H9 (cell line): ENCODE data around the gene CRIP2. TPM values are rescaled to one million over a fixed set of nuclear protein-coding genes. Genes with fewer than 3 reads are reported as not detected.

ENCODE experiments used
- DNase-seq: peaks from one replicate; pipeline ENCODE4 v3.0.0-alpha.2; 2017
- H2AFZ ChIP-seq: one replicate; pipeline ENCODE4 v1.6.1; 2013; ENCODE audit warnings: mild to moderate bottlenecking, low read length, control low read depth, moderate library complexity
- H2AK5ac ChIP-seq: 2 replicates; pipeline ENCODE4 v1.6.1; 2013; ENCODE audit warnings: low read length, control low read depth, mixed read lengths; ENCODE audit not compliant: insufficient read length
- H2BK120ac ChIP-seq: one replicate; pipeline ENCODE4 v1.6.1; 2013; ENCODE audit warnings: low read depth, mild to moderate bottlenecking, low read length, control low read depth, inconsistent platforms; ENCODE audit not compliant: poor library complexity, severe bottlenecking
- H2BK12ac ChIP-seq: 2 replicates; pipeline ENCODE4 v1.6.1; 2013; ENCODE audit warnings: low read length, control low read depth, mixed read lengths, low read depth; ENCODE audit not compliant: insufficient read length
- H2BK15ac ChIP-seq: 2 replicates; pipeline ENCODE4 v1.6.1; 2013; ENCODE audit warnings: low read depth, low read length, control low read depth
- H2BK20ac ChIP-seq: one replicate; pipeline ENCODE4 v1.6.1; 2013; ENCODE audit warnings: low read depth, mild to moderate bottlenecking, low read length, control low read depth, inconsistent platforms; ENCODE audit not compliant: poor library complexity, severe bottlenecking
- H2BK5ac ChIP-seq: 2 replicates; pipeline ENCODE4 v1.6.1; 2013; ENCODE audit warnings: low read length, control low read depth, mixed read lengths; ENCODE audit not compliant: insufficient read length
- H3K14ac ChIP-seq: 2 replicates; pipeline ENCODE4 v1.6.1; 2013; ENCODE audit warnings: low read length, control low read depth; ENCODE audit not compliant: insufficient read depth
- H3K18ac ChIP-seq: 2 replicates; pipeline ENCODE4 v1.6.1; 2013; ENCODE audit warnings: low read depth, mild to moderate bottlenecking, mixed read lengths, low read length, control low read depth; ENCODE audit not compliant: insufficient read length
- H3K23ac ChIP-seq: 2 replicates; pipeline ENCODE4 v1.6.1; 2013; ENCODE audit warnings: low read length, control low read depth, mixed read lengths, low read depth; ENCODE audit not compliant: insufficient read length
- H3K23me2 ChIP-seq: 2 replicates; pipeline ENCODE4 v1.6.1; 2013; ENCODE audit warnings: low read depth, mild to moderate bottlenecking, mixed read lengths, low read length, control low read depth; ENCODE audit not compliant: insufficient read length, poor library complexity, severe bottlenecking
- H3K27ac ChIP-seq: 2 replicates; pipeline ENCODE4 v1.5.1; 2013; ENCODE audit warnings: low read length, control low read depth, mixed read lengths, low read depth; ENCODE audit not compliant: insufficient read length
- H3K27me3 ChIP-seq: 2 replicates; pipeline ENCODE4 v1.6.1; 2013; ENCODE audit warnings: low read length, control low read depth, inconsistent platforms; ENCODE audit not compliant: insufficient read depth
- H3K4ac ChIP-seq: 2 replicates; pipeline ENCODE4 v1.6.1; 2013; ENCODE audit warnings: low read depth, mild to moderate bottlenecking, control low read depth, inconsistent platforms, low read length, moderate library complexity
- H3K4me1 ChIP-seq: 2 replicates; pipeline ENCODE4 v1.6.1; 2013; ENCODE audit warnings: low read length, control low read depth, inconsistent platforms; ENCODE audit not compliant: insufficient read depth
- H3K4me2 ChIP-seq: 2 replicates; pipeline ENCODE4 v1.6.1; 2013; ENCODE audit warnings: low read length, control low read depth, mixed read lengths; ENCODE audit not compliant: insufficient read length, insufficient read depth
- H3K56ac ChIP-seq: 2 replicates; pipeline ENCODE4 v1.6.1; 2013; ENCODE audit warnings: low read depth, mild to moderate bottlenecking, mixed read lengths, low read length, control low read depth; ENCODE audit not compliant: insufficient read length
- H3K79me1 ChIP-seq: 2 replicates; pipeline ENCODE4 v1.6.1; 2013; ENCODE audit warnings: low read depth, mild to moderate bottlenecking, moderate library complexity, low read length, control low read depth, inconsistent platforms; ENCODE audit not compliant: insufficient read depth, poor library complexity, severe bottlenecking
- H3K79me2 ChIP-seq: 2 replicates; pipeline ENCODE4 v1.6.1; 2013; ENCODE audit warnings: low read length, control low read depth, inconsistent platforms; ENCODE audit not compliant: insufficient read depth
- H3K9ac ChIP-seq: 2 replicates; pipeline ENCODE4 v1.6.1; 2013; ENCODE audit warnings: low read length, control low read depth, mixed read lengths; ENCODE audit not compliant: insufficient read length; ENCODE audit errors: extremely low read depth
- H3K9me3 ChIP-seq: one replicate; pipeline ENCODE4 v1.6.1; 2013; ENCODE audit warnings: low read depth, low read length, inconsistent platforms; ENCODE audit not compliant: control insufficient read depth
- H3T11ph ChIP-seq: one replicate; pipeline ENCODE4 v1.6.1; 2013; ENCODE audit warnings: mild to moderate bottlenecking, low read length, control low read depth, inconsistent platforms
- H4K20me1 ChIP-seq: one replicate; pipeline ENCODE4 v1.6.1; 2013; ENCODE audit not compliant: control insufficient read depth, insufficient read length, insufficient read depth
- H4K5ac ChIP-seq: 2 replicates; pipeline ENCODE4 v1.6.1; 2013; ENCODE audit warnings: low read depth, mild to moderate bottlenecking, mixed read lengths, low read length, control low read depth; ENCODE audit not compliant: insufficient read length
- H4K8ac ChIP-seq: replicated peaks from 2 replicates; pipeline ENCODE4 v1.6.1; 2013; ENCODE audit warnings: low read length, control low read depth, mixed read lengths, low read depth; ENCODE audit not compliant: insufficient read length
- H4K91ac ChIP-seq: 2 replicates; pipeline ENCODE4 v1.6.1; 2013; ENCODE audit warnings: low read depth, mild to moderate bottlenecking, moderate library complexity, mixed read lengths, low read length, control low read depth; ENCODE audit not compliant: insufficient read length
- H3K27ac Mint-ChIP-seq, 3 experiments: 2 replicates in 2 of 3; 3 replicates in 1 of 3; pipeline ENCODE4 v1.8.0; 2020 to 2021; ENCODE audit warnings: mixed read lengths in 3 of 3, mild to moderate bottlenecking in 1 of 3, moderate library complexity in 1 of 3
- H3K27me3 Mint-ChIP-seq: 2 replicates; pipeline ENCODE4 v1.8.0; 2021; ENCODE audit warnings: low read depth, mild to moderate bottlenecking, moderate library complexity, mixed read lengths
- H3K36me3 Mint-ChIP-seq, 3 experiments: 2 replicates in 2 of 3; 3 replicates in 1 of 3; pipeline ENCODE4 v1.8.0; 2020 to 2021; ENCODE audit warnings: low read depth in 3 of 3, mixed read lengths in 3 of 3; ENCODE audit not compliant: insufficient read depth in 1 of 3
- H3K4me1 Mint-ChIP-seq, 2 experiments: 2 replicates each; pipeline ENCODE4 v1.8.0; 2020; ENCODE audit warnings: mixed read lengths in 2 of 2
- H3K4me3 Mint-ChIP-seq, 2 experiments: 2 replicates in 1 of 2; 3 replicates in 1 of 2; pipeline ENCODE4 v1.8.0; 2020 to 2021; ENCODE audit warnings: mild to moderate bottlenecking in 2 of 2, mixed read lengths in 2 of 2, moderate library complexity in 1 of 2
- H3K9me3 Mint-ChIP-seq, 2 experiments: 2 replicates in 1 of 2; 3 replicates in 1 of 2; pipeline ENCODE4 v1.8.0; 2020; ENCODE audit warnings: mild to moderate bottlenecking in 2 of 2, mixed read lengths in 2 of 2, moderate library complexity in 1 of 2
- CTCF ChIP-seq: fragments of 200-600 bp; sonication (generic); conservative IDR thresholded peaks from 3 replicates; pipeline ENCODE4 v1.8.0; 2021; ENCODE audit warnings: antibody characterized with exemption, mild to moderate bottlenecking
- WGBS: extraction: QIAGEN DNeasy Blood & Tissue Kit; methylation state at CpG from one replicate; pipeline ENCODE4 v1.1.7; 2013; ENCODE audit warnings: missing lambda C conversion rate, low lambda C conversion rate, mixed read lengths; ENCODE audit not compliant: insufficient read length; ENCODE audit errors: extremely low coverage; 5-methylcytosine and 5-hydroxymethylcytosine counted together
- total RNA-seq: library from RNA; stranded (reverse); gene quantifications from 2 replicates; pipeline ENCODE4 v1.2.1, GENCODE V29; 2021

The CRIP2 gene
- total RNA-seq, 1 experiment from 2014 or later = 5.7 TPM

DNA sequence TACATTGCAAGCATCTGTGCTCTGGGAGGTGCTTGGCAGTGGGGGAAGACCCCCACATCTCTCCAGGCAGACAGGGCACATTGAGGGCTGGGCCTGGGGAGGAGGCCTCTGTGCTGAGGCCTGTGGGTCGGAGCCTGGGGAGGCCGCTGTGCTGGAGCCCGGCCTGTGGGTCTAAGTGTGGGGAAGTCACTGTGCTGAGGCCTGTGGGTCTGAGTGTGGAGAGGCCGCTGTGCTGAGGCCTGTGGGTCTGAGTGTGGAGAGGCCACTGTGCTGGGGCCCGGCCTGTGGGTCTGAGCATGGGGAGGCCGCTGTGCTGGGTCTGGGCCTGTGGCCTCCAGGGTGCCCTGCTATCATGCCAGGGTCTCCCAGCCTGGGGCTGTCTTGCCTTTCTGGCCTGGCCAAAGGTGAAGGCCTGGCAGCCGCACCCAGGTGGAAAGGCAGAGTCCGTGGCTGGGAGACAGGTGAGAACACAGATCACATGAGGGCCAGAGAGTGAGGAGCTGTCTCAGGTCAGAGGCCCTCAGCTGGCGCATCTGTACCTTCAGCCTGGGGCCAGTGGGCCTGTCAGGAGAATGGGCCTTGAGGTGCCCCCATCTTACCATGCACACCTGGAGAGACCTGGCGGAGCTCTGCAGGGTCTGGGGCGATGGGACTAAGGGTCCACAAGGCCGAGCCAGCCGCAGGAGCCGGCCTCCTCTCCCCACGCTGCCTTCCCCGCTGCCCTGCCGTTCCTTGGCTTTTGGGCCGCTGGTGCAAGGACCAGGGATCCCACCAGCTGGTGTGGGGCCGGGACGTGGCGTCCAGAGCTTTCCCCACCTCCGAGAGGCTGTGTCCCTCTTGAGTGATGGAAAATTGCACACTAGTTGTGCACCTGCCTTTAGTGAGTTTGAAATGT, 18.6 kb upstream of the CRIP2 start:
- no peak overlapping the region for H3K4me2 ChIP-seq
- no peak overlapping the region for H3K4me3 Mint-ChIP-seq
- H3K4me1 Mint-ChIP-seq = no peaks in the 10 kb centered on the region
- H3K4me1 ChIP-seq = no peaks in the 10 kb centered on the region
- H3K23me2 ChIP-seq = no peaks in the 10 kb centered on the region
- no peak overlapping the region for H2BK12ac ChIP-seq
- no peak for TF ChIP-seq CTCF
- H3K4ac ChIP-seq = no peak overlapping the region
- H2BK15ac ChIP-seq = no peak overlapping the region
- H2AK5ac ChIP-seq = no peak overlapping the region
- H2BK120ac ChIP-seq = no peak overlapping the region
- H2BK5ac ChIP-seq = no peak overlapping the region
- WGBS = no CpG with 5 or more reads among the region's 22 CpGs
- no peak overlapping the region for H4K91ac ChIP-seq
- no peaks in the 10 kb centered on the region for H3K79me2 ChIP-seq
- no peak overlapping the region for H3K14ac ChIP-seq
- H4K8ac ChIP-seq = no peak overlapping the region
- no peak overlapping the region for H3K18ac ChIP-seq
- no peaks in the 10 kb centered on the region for H3K27me3 Mint-ChIP-seq
- H3K9me3 Mint-ChIP-seq = no peaks in the 10 kb centered on the region; a peak in 1 of 5 replicates
- no peak overlapping the region for H3K9ac ChIP-seq
- peaks cover 22 to 50% (median 49%) of the 10 kb centered on the region in 3 experiments; a peak in 6 of 7 replicates for H3K36me3 Mint-ChIP-seq
- no peak for DNase-seq
- H2AFZ ChIP-seq = no peak overlapping the region
- no peaks in the 10 kb centered on the region for H3K27me3 ChIP-seq
- no peak overlapping the region for H3K23ac ChIP-seq
- H4K5ac ChIP-seq = no peak overlapping the region
- H3K27ac ChIP-seq = no peak overlapping the region
- peak overlapping the region in 1 of 3 experiments; percentile 78; a peak in 1 of 7 replicates for H3K27ac Mint-ChIP-seq
- no peak overlapping the region for H3K56ac ChIP-seq
- no peaks in the 10 kb centered on the region for H3K9me3 ChIP-seq
- H4K20me1 ChIP-seq = no peaks in the 10 kb centered on the region
- H3K79me1 ChIP-seq = no peaks in the 10 kb centered on the region
- no peak overlapping the region for H3T11ph ChIP-seq
- H2BK20ac ChIP-seq = no peak overlapping the region
